ENCODE measurements around the gene NOC3L.

Gene NOC3L

GRCh38 chr10:94300042-94300441 is 62.7 kb downstream of the NOC3L start:
- no peak for DNase-seq

DNA sequence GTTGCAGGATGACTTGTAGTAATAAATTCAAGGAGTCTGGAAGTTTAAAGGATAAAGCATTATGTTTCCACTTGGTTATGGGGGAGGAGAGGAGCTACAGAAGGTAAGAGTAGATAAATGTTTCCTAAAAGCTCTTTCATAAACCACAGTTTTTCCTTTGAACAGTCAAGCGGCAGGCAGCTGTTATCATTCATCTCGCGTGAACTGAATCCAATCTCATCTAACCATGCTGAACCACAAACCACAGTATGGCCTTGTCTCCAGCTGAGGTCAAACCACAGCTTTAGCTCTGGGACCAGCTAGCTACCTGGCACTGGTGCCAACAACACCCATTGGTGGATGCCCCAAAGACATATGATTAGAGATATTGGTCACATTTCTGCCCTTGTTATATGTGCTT is 63.3 kb downstream of the NOC3L start:
- DNase-seq: no peak

DNA sequence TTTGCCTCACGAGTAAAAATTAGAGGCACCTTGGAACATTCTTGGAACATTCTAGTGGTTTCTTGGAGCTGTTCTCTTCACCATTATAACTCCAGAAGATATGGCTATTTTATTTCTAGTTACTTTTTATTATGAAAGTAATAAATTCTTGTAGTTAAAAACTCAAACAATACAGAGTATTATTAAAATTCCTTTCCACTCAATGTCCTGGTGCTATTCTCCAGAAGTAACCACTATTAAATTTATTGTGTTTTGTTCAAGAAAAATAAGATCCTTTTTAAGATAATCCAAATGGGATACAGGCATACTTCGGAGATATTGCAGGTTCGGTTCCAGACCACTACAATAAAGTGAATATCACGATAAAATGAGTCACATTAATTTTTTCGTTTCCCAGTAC is 68.6 kb downstream of the NOC3L start:
- no peak for DNase-seq

GRCh38 chr10:94293354-94293753 is 69.4 kb downstream of the NOC3L start:
- DNase-seq: no peak

DNA sequence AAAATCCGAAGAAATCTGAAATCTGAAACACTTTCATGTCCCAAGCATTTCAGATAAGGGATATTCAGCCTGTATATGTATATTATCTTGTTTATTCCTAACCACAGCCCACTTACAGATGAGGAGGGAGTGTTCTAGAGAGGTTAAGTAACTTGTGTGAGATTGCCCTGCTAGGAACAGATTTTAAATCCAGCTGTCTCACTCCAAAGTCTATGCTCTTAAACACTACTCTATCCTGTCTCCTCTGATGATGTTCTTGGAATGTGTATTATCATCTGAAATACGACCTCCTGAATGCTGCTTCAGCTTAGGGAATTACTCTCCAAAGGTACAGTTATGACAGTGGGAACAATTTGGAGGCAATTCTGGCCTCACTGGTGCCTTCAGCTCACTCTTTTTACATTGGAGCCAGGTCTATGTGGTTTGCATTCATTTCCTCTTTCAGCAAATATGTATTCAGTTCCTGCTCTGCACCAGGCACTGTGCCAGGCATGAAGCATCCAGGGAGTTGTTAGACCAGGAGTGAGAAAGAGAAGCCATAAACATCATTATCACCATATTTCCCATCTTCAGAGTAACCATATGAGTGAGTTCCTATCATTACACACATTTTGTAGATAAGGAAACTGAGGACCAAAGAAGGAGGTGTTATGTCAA is 70.2 kb downstream of the NOC3L start:
- DNase-seq: no peak

- DNase-seq: no peak
These were observed 74.2 kb downstream of the NOC3L start for GRCh38 chr10:94288361-94289101.

GRCh38 chr10:94287336-94287735 is 75.4 kb downstream of the NOC3L start:
- no peak for DNase-seq

GRCh38 chr10:94286901-94287300 is 75.8 kb downstream of the NOC3L start:
- DNase-seq: no peak

- no peak for DNase-seq
These were observed 77.5 kb downstream of the NOC3L start for GRCh38 chr10:94285271-94285670.
